Measurements from ENCODE around the gene TRIM17.

TRIM17 gene

DNA sequence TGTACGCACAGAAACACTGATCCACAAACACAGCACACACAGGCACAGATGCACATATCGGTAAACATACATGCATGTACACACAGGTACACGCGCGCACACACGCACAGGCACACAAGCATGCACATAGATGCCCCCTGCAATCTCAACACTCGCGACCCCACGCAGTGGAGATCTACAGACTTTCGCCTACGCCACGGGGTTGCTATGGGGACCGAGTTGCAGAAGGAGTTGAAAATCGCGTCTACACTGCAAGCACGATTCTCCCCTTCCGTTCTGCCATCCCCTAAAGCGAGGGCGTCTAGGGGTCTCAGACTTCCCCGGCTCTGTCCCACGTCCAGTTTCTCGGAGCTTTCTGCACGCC lies 826 bp downstream of the TRIM17 start:
- no peak for DNase-seq

GRCh38 chr1:228415221-228415620 lies 1.4 kb downstream of the TRIM17 start:
- no peak for DNase-seq

DNA sequence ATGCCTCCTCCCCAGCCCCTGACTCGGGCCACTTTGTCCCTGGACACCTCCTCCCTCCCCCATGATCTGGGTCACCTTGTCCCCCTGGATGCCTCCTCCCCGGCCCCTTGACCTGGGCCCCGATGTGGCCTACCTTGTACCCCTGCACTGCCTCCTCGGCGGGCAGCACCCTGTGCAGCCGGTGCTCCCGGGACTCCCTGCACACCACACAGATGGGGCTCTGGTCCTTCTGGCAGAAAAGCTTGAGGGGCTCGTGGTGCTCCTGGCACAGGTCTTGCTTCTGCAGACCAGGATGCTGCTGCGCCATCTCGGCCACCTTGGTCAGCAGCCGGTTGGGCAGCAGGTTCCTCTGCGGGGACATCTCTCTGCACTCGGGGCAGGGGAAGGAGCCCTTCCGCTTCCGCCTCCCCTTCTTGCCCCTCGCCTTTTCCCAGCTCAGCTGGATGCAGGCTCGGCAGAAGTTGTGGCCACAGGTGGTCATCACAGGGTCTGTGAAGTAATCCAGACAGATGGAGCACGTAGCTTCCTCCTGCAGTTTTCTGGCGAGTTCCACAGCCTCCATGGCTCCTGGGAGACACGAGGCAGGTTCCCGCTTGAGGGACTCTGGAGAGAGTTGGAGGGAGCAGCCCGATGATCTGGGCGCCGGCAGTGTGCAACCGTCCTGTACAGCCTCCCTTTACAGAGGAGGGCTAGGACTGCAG lies 2.0 kb downstream of the TRIM17 start:
- DNase-seq = no peak

DNA sequence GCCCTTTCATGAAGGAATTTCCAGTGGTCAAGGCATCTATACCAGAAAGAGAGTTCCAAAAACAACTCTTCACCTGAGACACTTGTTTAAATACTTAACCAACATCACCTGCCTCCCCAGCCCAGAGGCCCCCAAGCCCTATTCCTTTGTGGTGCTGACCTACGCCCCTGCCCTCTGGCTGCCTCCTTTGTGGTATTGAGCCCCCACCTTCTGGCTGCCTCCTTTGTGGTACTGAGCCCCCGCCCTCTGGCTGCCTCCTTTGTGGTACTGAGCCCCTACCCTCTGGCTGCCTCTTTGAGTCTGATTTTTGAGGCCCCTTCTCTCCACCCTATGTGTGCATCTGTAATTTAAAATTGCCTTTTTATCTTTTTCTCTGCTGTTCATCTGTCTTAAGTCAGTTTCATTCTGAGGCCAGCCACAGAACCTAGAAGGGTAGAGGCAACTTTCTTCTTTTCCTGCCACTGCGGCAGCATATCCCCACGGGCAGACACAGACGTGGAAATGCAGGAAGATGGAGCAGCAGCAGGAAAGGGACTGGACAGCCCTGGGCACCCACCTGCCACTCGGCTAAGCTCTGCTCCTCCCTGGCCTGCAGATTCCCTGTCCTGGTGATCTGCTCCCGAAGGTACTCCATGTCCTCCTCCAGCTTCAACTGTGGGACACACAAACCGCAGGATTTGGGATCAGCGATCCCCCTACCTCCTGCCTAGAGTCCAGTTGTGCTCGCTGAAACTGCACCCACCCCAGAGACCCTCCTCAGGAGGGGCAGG lies 3.2 kb downstream of the TRIM17 start:
- DNase-seq = no peak

DNA sequence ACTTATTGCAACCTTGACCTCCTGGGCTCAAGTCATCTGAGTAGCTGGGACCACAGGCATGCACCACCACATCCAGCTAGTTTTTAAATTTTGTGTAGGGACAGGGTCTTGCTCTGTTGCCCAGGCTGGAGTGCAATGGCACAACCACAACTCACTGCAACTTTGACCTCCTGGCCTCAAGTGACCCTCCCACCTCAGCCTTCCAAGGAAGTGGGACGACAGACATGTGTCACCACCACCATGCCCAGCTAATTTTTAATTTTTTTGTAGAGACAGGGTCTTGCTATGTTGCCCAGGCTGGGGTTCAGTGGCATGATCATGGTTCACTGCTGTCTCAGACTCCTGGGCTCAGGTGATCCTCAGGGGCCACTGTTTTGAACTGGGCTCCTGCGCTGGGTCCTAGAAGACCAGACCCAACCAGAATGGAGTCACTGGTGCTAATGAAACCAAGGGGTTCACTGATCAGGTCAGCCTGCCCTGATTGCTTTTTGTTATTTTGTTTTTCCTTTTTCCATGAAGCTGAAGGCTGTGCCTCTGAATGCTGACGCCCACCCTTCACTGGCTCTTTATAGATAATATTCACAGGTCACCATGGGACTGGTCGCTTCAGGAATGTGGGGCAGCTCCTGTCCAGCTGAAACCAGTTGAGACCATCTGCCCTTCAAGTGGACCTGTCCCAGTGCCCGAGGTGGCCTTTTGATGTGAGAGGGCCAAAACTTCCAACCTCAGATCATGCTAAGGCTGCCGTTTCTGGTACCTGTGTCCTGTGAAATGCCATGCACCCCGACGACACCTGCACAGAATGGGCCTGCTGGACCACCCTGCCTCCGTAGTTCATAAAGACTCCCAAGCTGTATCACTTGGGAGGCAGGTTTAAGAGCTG lies 4.9 kb downstream of the TRIM17 start:
- no peak for DNase-seq

DNA sequence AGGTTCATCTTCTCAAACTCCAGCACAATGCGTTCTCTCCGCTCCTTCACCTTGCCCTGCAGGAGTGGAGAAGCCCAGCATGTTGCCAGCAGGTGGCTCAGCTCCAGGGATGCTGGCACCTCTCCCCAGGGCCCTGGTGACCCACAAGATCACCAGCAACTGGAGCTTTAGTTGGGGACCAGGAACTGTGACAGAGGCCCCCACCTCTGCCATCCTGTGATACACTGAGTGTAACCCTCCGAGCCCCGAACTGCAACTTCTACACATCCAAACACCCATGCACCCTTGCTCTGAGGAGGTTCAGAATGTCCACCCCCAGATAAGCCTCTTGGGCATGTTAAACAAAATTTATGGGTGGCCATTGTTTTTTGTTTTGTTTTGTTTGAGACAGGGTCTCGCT lies 5.5 kb downstream of the TRIM17 start:
- no peak for DNase-seq

DNA sequence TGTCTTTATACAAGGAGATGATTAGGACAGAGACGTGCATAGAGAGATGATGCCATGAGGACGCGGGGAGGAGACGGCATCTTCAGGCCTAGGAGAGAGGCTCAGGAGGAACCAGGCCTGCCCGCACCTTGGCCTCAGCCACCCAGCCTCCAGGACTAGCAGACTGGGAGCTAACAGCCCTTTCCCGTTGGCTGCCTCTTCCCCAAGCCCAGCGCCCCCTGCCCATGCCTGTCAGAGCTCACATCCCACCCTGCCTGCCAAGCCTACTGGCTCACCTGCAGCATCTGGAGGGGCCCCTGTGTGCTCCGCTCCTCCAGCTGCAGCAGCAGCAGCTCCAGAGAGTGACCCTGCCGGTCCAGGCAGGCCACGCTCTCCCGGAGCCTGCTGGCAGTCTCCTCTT lies 6.0 kb downstream of the TRIM17 start:
- no peak for DNase-seq

GRCh38 chr1:228410015-228410414 lies 6.6 kb downstream of the TRIM17 start:
- DNase-seq = no peak

GRCh38 chr1:228408869-228409805 lies 7.5 kb downstream of the TRIM17 start:
- no peak for DNase-seq

- no peak for DNase-seq
Measured at GRCh38 chr1:228408041-228408868, 8.4 kb downstream of the TRIM17 start.

DNA sequence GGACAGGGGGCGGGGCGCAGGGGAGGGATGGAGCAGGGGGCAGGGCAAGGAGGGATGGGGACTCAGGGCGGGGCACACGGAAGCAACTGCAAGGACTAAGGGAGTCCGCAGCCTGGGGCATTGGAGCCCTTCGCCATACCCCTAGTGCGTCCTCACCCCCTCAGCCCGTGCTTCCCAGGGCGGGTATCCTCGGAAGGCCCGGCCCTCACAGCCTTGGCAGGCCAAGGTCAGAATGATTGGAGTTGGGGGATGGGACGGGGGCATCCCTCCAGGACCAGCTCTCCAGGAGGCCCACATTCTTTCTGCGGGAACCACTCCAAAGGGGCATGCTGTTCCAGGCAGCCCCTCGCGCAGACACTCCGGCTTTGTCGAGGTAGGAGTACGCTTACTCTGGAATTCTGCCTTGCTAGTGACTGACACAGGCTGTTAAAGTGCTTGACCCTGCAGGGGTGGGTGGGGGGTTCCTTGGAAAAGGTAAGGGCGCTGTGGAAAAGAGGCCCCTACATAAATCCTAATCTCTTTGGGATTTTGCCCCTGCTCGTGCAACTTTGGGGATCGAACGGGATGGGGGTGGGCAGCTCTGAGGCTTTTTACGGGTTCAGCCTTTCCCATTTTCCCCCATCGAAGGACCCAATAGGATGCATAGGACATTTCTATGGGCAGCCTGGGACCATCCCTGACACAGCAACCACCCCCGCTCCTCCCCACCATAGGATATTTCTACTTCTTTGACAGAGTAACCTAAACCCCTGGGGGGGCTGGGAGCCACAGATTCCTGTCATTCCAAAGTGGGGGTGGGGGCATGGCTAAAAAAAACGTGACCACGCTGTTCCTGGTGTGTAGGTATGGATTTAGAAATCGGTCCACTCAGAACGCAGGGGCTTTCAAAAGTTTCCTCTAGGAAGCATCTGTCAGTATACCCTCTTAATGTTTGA lies 9.3 kb downstream of the TRIM17 start:
- no peak for DNase-seq

DNA sequence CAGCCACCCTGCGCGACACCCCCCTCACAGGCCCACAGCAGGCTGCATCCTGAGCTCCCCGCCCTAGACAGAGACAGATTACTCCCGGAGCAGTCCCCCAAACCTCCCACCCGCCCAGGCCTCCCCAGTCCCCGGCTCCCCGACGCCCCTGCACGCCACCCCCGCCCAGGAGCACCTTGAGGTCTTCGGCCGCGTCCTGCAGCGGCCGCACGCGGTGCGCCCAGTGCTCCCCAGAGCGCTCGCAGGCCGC lies 10.8 kb downstream of the TRIM17 start:
- DNase-seq = no peak

DNA sequence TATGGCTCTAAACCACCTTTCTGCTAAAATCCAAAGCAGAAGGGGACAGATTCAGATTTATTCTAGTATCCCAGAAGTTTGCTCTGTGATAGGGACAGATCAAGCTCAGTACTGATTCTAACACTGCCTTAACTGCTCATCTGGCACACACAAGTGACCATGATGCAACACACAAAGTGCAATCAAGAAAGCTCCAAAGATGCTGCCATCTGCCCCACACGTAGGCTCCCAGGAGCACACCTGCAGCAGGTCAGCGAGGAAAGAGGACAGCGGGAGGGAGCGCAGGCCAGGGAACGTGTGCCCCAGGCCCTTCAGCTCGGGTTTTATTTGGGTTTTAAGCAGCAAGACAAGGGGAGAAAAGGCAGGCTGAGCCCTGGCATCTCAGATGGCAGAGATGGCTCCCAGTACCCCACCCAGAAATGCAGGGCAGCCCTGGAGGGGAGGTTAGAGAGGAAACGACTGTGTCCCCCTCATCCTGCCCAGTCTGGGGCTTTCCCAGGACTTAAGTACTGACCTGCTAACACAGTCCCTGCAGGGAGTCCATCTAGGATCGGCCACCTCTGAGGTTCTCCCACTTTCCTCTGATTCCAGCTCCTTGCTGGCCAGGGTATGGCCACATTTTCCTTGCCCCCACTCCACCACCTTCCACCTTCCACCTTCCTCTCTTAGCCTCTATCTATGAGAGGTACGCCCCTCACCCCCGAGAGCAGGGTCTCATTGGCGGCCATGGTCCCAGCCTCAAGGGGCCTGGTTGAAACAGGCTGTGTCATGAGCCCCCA lies 11.3 kb downstream of the TRIM17 start:
- no peak for DNase-seq

DNA sequence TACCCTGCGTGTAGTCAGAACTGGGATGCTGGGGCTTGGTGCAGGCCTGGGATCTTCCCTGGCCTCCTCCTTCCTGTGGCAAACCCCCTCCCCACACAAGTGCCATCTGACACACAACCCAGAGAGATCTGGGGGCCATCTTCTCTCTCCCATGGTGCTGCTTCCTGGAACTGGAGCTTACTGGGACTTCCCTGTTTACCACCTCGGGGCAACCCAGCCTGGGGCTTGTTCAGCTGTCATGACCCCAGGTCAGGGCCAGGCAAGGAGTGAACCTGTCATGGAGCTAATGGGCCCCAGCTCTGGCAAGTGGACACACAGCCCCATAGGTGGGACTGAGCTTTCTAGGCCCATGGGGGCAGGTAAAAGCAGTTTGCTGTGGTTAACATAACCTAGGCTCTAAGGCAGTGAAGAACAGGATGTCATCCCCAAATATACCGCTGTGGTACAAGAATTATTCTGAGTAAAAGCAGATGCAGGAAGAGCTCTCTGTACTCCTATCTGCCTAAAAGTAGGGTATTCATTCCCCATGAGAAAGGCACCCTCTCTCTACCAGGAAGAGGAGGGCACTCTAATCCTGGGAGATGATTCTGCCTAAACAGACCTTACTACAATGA lies 12.4 kb downstream of the TRIM17 start:
- peak; percentile 36 for DNase-seq

- DNase-seq = no peak
Measured at GRCh38 chr1:228403231-228403631, 13.4 kb downstream of the TRIM17 start.

DNA sequence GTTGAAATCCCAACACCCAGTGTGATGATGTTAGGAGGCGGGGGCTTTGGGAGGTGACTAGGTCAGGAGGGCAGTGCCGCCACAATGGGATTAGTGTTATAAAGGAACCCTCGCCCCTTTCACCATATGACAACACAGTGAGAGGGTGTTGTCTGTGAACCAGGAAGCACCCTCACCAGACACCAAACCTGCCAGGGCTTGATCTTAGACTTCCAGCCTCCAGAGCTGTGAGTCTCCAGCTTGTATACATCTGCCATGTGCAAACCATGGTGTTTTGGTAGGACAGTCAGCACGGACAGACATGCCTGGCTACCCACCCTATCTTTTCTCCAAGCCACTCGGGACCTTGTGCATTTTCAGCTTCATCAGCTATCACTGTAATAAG lies 14.0 kb downstream of the TRIM17 start:
- no peak for DNase-seq

DNA sequence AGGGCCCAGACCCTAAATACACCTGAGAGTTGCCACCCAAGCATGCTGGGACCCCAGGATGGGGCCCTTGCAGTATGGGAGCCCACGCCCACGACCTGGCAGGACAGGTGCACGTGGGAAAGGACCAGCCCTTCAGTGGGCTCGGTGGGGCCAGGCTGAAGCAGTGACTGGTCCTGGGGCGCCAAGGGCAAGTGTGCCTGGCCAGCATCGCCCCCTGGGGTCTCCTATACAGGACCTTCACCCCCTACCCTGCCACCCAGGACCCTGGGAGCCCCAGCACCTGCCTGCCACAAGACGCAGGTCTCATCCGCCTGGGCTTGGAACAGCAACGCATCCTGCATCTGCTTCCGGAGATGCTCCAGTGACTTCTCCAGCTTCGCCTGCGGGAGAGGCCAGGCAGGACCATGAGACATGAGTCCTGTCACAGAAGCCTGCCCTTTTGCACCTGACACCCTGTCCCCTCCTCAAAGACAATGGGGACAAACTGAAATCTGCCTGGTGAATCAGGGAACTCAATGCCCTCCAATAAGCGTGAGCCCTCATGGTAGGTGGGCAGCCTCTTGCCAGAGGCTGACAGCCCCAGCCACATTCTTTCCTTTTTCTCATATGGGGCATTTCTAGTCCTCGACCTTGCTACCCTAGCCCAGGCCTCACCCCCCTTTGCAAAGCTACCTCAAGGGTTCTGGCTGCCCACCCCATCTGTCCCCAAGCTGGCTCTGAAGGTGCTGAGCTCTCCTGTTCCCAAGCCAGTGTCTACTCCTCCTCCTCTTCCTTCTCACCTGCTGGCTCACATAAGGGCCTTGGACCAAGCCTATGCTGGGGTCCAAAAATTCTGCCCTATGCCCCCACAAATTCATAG lies 14.7 kb downstream of the TRIM17 start:
- no peak for DNase-seq

DNA sequence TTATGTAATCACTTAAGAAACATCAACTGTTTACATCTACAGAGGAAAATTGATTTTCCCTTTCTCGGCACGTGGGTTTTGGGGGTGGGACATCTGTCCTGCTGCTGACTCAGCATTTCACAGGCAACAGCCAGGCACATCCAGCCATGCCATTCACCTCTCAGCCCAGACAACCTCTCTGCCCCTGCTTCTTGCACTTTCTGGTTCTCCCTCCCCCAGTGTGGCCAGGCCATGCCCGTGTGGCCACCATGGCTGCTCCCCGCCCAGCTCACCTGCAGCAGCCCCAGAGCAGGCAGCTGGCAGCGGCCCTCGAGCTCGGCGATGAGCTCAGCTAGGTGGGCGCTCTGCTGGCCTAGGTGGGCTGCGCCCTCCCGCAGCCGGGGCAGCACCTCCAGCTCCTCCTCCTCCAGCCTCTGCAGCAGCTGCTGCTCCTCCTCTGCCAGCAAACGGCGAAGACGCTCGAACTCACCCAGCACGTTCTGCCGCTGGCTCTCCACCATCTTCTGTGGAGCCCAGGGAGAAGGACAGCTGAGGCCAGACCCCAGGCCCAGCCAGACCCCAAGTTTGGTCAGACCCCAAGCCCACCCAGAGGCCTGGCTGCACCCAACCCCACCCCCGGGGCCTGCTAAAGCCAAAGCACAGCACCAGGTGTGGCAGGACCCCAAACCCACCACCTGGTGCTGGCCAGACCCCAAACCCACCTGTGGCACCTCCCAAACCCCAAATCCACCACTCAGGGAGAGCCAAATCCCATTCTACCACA lies 15.8 kb downstream of the TRIM17 start:
- no peak for DNase-seq
